H54 (cell line): ENCODE data around the gene BNIP2.
A peak's percentile ranks its signal among the peaks of the same experiment; 100 is the strongest.

ENCODE experiments used
- DNase-seq: peaks from one replicate; pipeline ENCODE4 v3.0.0; 2011; ENCODE audit warnings: low spot score, mixed read lengths; ENCODE audit not compliant: insufficient read length
- FAIRE-seq: peaks from 3 replicates; lab custom pipeline; 2011; peaks lifted over from hg19 to GRCh38; lab: Jason Lieb, UNC
- POLR2A ChIP-seq: IDR thresholded peaks from 2 replicates; pipeline ENCODE4 v1.6.1; 2011; ENCODE audit warnings: low read depth, mild to moderate bottlenecking, low read length

Gene BNIP2

DNA sequence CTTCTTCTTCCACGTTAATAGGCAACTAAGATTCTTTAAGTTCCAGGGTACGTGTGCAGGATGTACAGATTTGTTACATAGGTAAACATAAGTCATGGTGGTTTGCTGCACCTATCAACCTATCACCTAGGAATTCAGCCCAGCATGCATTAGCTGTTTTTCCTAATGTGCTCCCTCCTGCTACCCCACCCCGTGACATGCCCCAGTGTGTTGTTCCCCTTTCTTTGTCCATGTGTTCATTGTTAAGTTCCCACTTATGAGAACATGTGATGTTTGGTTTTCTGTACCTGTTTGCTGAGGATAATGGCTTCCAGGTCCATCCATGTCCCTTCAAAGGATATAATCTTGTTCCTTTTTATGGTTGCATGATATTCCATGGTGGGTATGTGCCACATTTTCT is 52.9 kb downstream of the BNIP2 start:
- TF ChIP-seq POLR2A = no peak
- DNase-seq (no peak), FAIRE-seq (no peak)

DNA sequence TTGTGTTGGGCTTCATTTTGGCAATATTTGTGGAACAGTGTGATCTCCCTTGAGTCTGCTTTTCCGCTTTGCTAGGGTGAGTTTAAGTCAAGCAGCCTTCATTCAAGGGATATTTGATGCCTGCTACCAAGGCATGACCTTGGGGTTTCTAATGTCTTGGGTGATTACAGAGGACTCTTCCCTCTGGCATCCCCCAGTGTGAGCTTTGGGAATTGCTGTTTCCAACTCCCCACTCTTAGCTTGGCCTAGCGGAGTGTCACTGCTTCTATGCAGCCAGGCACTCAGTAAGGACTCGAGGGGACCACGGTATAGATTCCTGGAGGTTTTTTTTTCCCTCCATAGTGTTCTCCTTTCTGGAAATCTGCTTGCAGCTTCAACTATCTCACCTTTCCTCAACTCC is 56.4 kb downstream of the BNIP2 start:
- FAIRE-seq (no peak), DNase-seq (peak; percentile 9)
- TF ChIP-seq POLR2A = no peak

DNA sequence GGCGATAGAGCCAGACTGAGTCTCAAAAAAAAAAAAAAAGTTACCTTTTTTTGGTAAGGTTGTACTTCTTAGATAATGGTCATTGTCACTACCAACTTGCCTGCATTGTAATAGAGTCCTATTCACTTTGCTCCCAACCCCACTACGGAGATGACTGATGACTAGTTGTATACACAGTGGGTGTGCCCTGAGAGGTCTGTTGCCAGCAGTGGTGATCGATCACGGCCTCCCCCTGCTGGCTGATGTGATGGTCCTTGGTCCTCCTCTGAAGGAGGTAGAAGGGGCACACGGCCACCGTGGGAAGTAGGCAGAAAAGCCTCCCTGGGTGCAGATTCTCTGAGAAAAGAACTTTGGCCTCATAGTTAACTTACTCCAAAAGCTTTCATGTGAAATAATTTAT is 66.8 kb downstream of the BNIP2 start:
- DNase-seq (peak; percentile 38), FAIRE-seq (no peak)
- TF ChIP-seq POLR2A = no peak

DNA sequence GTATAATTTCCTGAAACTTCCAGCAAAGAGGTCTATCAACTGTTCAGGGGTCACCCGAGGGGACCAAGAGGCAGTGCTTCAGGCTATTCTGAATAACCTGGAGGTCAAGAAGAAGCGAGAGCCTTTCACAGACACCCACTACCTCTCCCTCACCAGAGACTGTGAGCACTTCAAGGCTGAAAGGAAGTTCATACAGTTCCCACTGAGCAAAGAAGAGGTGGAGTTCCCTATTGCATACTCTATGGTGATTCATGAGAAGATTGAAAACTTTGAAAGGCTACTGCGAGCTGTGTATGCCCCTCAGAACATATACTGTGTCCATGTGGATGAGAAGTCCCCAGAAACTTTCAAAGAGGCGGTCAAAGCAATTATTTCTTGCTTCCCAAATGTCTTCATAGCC is 70.7 kb downstream of the BNIP2 start:
- no peak for TF ChIP-seq POLR2A
- FAIRE-seq = no peak
- no peak for DNase-seq

DNA sequence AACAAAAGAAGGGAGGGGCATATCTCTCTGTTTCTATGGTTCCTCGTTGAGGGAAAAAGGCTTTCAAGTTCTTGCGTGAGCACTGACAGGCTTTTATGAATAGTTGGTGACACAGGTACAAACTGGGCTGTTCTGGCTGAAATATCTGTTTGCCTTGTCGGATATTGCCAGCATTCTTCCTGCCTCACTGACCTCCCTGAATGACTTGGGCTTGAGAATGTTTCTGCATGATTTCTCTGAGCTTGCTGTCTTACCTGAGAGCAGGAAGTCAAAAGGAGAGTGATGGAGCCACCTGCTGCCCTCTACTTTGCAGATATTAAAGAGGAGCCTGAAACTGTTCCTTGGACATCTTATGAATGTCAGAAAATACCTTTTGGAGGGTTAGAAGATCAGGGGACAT is 72.7 kb downstream of the BNIP2 start:
- DNase-seq (no peak), FAIRE-seq (no peak)

DNA sequence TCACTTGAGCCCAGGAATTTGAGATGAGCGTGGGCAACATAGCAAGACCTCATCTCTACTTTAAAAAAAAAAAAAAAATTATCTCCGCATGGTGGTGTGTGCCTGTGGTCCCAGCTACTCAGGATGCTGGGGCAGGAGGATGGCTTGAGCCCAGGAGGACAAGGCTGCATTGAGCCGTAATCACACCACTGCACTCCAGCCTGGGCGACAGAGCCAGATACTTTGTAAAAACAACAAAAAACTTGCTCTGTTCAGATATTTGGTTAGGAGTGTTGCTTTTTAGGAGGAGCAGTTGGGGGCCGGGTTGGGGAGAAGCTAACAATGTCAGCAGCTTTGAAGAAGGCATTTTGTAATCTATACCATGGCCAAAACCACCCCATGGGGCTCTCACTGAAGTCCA is 73.5 kb downstream of the BNIP2 start:
- DNase-seq (no peak), FAIRE-seq (no peak)
- no peak for TF ChIP-seq POLR2A

More for the DNA sequence above, 72.7 kb downstream of the BNIP2 start:
- TF ChIP-seq POLR2A = no peak

DNA sequence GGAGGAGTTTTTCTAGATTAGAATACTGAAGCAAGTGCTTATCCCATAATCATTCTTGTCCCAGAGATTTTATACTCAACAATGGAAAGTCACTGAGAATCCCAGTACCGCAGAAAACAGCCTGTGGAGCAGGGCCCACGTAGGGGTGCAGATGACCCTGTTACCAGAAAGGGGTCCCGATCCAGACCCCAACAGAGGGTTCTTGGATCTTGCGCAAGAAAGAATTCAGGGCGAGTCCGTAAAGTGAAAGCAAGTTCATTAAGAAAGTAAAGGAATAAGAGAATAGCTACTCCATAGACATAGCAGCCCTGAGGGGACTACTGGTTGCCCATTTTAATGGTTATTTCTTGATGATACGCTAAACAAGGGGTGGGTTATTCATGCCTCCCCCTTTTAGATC is 75.0 kb downstream of the BNIP2 start:
- no peak for DNase-seq
- no peak for TF ChIP-seq POLR2A
- FAIRE-seq = no peak

DNA sequence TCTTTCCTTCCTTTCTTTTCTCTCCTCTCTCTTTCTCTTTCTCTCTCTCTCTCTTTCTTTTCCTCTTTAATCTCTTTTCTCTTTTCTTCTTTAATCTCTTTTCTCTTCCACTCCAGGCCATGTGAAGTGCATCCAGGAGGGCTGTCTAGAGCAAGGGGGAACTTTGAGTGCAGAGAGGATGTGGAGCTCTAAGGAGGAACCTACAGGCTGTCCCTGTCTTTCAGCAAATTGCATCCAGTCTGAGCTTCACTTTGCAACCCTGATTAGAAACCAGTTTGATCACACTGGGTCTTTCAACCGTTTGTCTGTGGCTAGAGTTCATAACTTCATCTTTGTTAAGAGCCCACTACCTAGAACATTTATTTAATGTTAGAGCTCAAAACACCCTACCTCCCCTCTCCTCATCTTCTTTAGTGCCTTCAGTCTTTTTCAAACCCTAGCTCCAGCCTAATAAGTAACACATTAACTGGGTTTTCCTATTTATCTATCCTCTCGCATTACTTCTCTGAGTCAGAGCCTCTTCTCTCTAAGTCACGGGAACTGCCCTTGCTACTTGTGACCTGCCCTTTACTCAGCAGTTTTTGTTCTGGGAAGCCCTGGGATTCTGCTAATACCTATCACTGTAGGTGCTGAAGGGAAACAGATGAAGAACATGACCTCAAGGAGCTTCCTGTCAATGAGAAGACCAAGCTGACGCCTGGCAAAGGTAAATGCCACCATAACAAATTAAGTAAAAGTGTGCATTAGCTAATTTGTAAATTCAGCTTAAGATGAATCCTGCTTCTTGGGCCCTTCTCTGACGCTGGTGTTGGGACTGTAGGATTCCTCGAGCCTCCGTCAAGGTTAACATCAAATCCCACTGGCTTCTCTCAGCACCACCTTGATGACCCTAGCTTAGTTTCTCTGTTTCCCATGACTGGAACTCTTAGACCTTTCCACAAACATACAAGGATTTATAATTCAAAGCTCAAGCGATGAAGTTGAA is 77.6 kb downstream of the BNIP2 start, which contains the start of gene GCNT3:
Gene GCNT3 (plus strand): TSS at position 508 of the 985 bp plus-strand sequence. CDS start 6,456 bp downstream, outside the sequence.
- no peak for FAIRE-seq

DNA sequence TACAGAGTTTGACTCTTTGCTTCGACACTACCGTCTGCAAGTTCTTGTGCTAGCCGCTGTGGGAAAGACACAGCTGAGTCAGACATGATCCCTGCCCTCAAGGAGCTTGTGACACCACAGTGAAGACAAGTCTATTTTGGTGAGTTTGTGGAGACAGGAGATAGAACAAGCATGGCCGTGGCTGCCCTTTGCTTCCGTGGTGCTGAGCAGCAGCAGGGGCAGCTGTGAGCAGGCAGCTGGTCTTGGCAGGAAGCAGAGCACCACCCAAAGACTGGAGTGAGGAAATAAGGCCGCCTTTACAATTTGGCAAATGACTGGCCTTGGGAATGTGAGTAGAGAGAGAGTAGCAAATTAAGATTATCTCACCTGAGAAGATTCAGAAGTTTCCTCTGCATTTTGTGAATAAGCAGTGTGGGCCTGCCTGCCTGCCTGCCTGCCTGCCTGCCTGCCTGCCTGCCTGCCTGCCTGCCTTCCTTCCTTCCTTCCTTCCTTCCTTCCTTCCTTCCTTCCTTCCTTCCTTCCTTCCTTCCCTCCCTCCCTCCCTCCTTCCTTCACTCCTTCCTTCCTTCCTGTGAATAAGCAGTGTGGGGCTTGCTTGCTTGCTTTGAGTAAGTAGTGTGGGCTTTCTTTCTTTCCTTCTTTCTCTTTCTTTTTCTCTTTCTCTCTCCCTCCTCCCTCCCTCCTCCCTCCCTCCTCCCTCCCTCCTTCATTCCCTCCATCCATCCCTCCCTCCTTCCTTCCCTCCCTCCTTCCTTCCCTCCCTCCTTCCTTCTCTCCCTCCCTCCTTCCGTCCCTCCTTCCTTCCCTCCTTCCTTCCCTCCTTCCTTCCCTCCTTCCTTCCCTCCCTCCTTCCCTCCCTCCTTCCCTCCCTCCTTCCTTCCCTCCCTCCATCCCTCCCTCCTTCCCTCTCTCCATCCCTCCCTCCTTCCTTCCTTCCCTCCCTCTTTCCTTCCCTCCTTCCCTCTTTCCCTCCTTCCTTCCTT is 79.1 kb downstream of the BNIP2 start:
- no peak for FAIRE-seq
- TF ChIP-seq POLR2A = no peak
- no peak for DNase-seq

More for the DNA sequence above, 77.6 kb downstream of the BNIP2 start, which contains the start of gene GCNT3:
- TF ChIP-seq POLR2A = no peak
- DNase-seq = peak; percentile 20
